CD14-positive monocyte (primary cell): Measurements from ENCODE around the gene DGCR6L. TPM values are rescaled to one million over a fixed set of nuclear protein-coding genes. Genes with fewer than 3 reads are reported as not detected.
A peak's percentile ranks its signal among the peaks of the same experiment; 100 is the strongest.
"Not testable (repeated sequence)": the region's sequence is repeated elsewhere in the genome, so short reads cannot be mapped to it uniquely, and the experiment has no call there.

Source experiments
- DNase-seq, 3 donors: peaks; one replicate each; pipeline ENCODE4 v3.0.0-alpha.2; 2011 to 2022
- H2AFZ ChIP-seq: 2 replicates; pipeline ENCODE4 v1.6.0; 2012; ENCODE audit warnings: mild to moderate bottlenecking, low read depth, low read length, inconsistent platforms; ENCODE audit not compliant: insufficient read depth, poor library complexity, severe bottlenecking
- H3K27ac ChIP-seq, 2 donors: 1 replicate in 1 of 2; 2 replicates in 1 of 2; pipeline ENCODE4 v1.5.1; 2012 to 2013; ENCODE audit warnings: low read length in 2 of 2, control low read depth in 1 of 2, inconsistent platforms in 1 of 2, low read depth in 1 of 2, mild to moderate bottlenecking in 1 of 2
- H3K27me3 ChIP-seq, 2 donors: one replicate each; pipeline versions ENCODE4 v1.6.0 to v1.6.1; 2011 to 2013; ENCODE audit warnings: low read length in 2 of 2; ENCODE audit not compliant: control insufficient read depth in 2 of 2, insufficient read depth in 2 of 2
- H3K36me3 ChIP-seq, 2 donors: replicated peaks in 1 of 2; 1 replicate in 1 of 2; 2 replicates in 1 of 2; pipeline versions ENCODE4 v1.5.1 to v1.6.1; 2012 to 2013; ENCODE audit warnings: low read length in 2 of 2, control low read depth in 1 of 2, inconsistent platforms in 1 of 2, mild to moderate bottlenecking in 1 of 2; ENCODE audit not compliant: insufficient read depth in 2 of 2, control insufficient read depth in 1 of 2
- H3K4me1 ChIP-seq, 2 donors: 1 replicate in 1 of 2; 2 replicates in 1 of 2; pipeline versions ENCODE4 v1.5.1 to v1.6.1; 2012 to 2013; ENCODE audit warnings: low read length in 2 of 2, control low read depth in 1 of 2, inconsistent platforms in 1 of 2, mild to moderate bottlenecking in 1 of 2, moderate library complexity in 1 of 2; ENCODE audit not compliant: insufficient read depth in 2 of 2, control insufficient read depth in 1 of 2
- H3K4me2 ChIP-seq: replicated peaks from 2 replicates; pipeline ENCODE3; 2012; ENCODE audit warnings: low read length, moderate library complexity, mild to moderate bottlenecking; ENCODE audit not compliant: poor library complexity, severe bottlenecking; ENCODE audit errors: extremely low read depth
- H3K4me3 ChIP-seq, 3 experiments: fragments of 200-600 bp in 1 of 3; sonication (generic) in 1 of 3; replicated peaks in 1 of 3; 1 replicate in 2 of 3; 2 replicates in 1 of 3; pipeline ENCODE4 v1.5.1; 2011 to 2013; ENCODE audit warnings: low read length in 3 of 3, mild to moderate bottlenecking in 3 of 3, control low read depth in 2 of 3, low read depth in 2 of 3, inconsistent platforms in 1 of 3, moderate library complexity in 1 of 3
- H3K79me2 ChIP-seq: 2 replicates; pipeline ENCODE4 v1.6.0; 2012; ENCODE audit warnings: mild to moderate bottlenecking, control low read depth, inconsistent platforms, low read length, moderate library complexity; ENCODE audit not compliant: insufficient read depth
- H3K9ac ChIP-seq: 2 replicates; pipeline ENCODE4 v1.6.0; 2017; ENCODE audit warnings: low read length, mild to moderate bottlenecking; ENCODE audit not compliant: insufficient read depth, poor library complexity, severe bottlenecking
- H3K9me3 ChIP-seq, 2 donors: replicated peaks in 1 of 2; 1 replicate in 1 of 2; 2 replicates in 1 of 2; pipeline versions ENCODE4 v1.5.1 to v1.6.1; 2012 to 2013; ENCODE audit warnings: low read length in 2 of 2, control low read depth in 1 of 2; ENCODE audit not compliant: control insufficient read depth in 1 of 2, insufficient read depth in 1 of 2
- H4K20me1 ChIP-seq: 2 replicates; pipeline ENCODE4 v1.6.0; 2012; ENCODE audit warnings: mild to moderate bottlenecking, low read length, control low read depth, moderate library complexity; ENCODE audit not compliant: insufficient read depth
- H3K27ac Mint-ChIP-seq, 7 donors: one replicate each; pipeline ENCODE4 v1.8.0; 2020; ENCODE audit warnings: mild to moderate bottlenecking in 7 of 7, mixed read lengths in 7 of 7, moderate library complexity in 6 of 7, inconsistent platforms in 2 of 7
- H3K27me3 Mint-ChIP-seq, 3 donors: one replicate each; pipeline ENCODE4 v1.8.0; 2021 to 2022; ENCODE audit warnings: low read depth in 3 of 3, mild to moderate bottlenecking in 3 of 3, mixed read lengths in 3 of 3, moderate library complexity in 3 of 3, inconsistent platforms in 1 of 3
- H3K36me3 Mint-ChIP-seq, 2 donors: one replicate each; pipeline ENCODE4 v1.8.0; 2020; ENCODE audit warnings: mixed read lengths in 2 of 2, inconsistent platforms in 1 of 2, mild to moderate bottlenecking in 1 of 2
- H3K4me1 Mint-ChIP-seq: one replicate; pipeline ENCODE4 v1.8.0; 2020; ENCODE audit warnings: mild to moderate bottlenecking, mixed read lengths
- H3K4me3 Mint-ChIP-seq, 2 donors: one replicate each; pipeline ENCODE4 v1.8.0; 2020; ENCODE audit warnings: mild to moderate bottlenecking in 2 of 2, mixed read lengths in 2 of 2, moderate library complexity in 1 of 2
- H3K9me3 Mint-ChIP-seq, 7 donors: one replicate each; pipeline ENCODE4 v1.8.0; 2020 to 2022; ENCODE audit warnings: mixed read lengths in 7 of 7, mild to moderate bottlenecking in 6 of 7, moderate library complexity in 6 of 7, inconsistent platforms in 2 of 7
- CTCF ChIP-seq: fragments of 200-600 bp; IDR thresholded peaks from one replicate; pipeline ENCODE4 v1.8.0; 2022; ENCODE audit warnings: antibody characterized with exemption, mild to moderate bottlenecking
- WGBS: methylation state at CpG from one replicate; pipeline ENCODE4 v1.1.5; 2013; ENCODE audit warnings: missing lambda C conversion rate; ENCODE audit not compliant: insufficient coverage; 5-methylcytosine and 5-hydroxymethylcytosine counted together
- intact Hi-C, 2 donors: fragments of 100-400 bp; cut with micrococcal nuclease; formaldehyde crosslinking; loops; one replicate each; pipeline versions ENCODE4 v1.15.0 to v1.15.1; 2023
- polyA plus RNA-seq, 3 donors: library from polyadenylated mRNA; depleted of rRNA in 1 of 3; unstranded in 2 of 3; stranded (reverse) in 1 of 3; fragments of 300-500 nt in 2 of 3; fragments of >200 nt in 1 of 3; fragmentation: Illumina TruSeq in 2 of 3; gene quantifications; 1 replicate in 2 of 3; 2 replicates in 1 of 3; pipeline ENCODE4 v1.2.3, GENCODE V29; 2012 to 2021

The DGCR6L gene
- polyA plus RNA-seq, 3 donors = 33.0 to 62.8 (median 56.3) TPM

GRCh38 chr22:20320659-20321551 is 1.0 kb upstream of the DGCR6L start:
- Mint-ChIP-seq H3K4me1 (peaks cover 39% of the 10 kb centered on the region), H3K4me3 (peak overlapping the region; percentile 91 to 95), H3K27ac (peak overlapping the region in 5 of 7 donors; percentile 46 to 87 (median 70))
- H3K79me2 ChIP-seq = peaks cover 31% of the 10 kb centered on the region
- intact Hi-C loops, H4K20me1 ChIP-seq, H3K9me3 ChIP-seq, H3K27me3 Mint-ChIP-seq, H3K36me3 Mint-ChIP-seq, H3K27me3 ChIP-seq, H3K36me3 ChIP-seq, H3K9me3 Mint-ChIP-seq: not testable (repeated sequence)
- peak in 1 of 3 donors; percentile 4 for DNase-seq
- peak overlapping the region; percentile 81 to 94 (median 91) for H3K4me3 ChIP-seq
- peak overlapping the region; percentile 94 for H2AFZ ChIP-seq
- H3K9ac ChIP-seq = peak overlapping the region; percentile 88
- H3K4me1 ChIP-seq = peaks cover 27 to 33% of the 10 kb centered on the region in 2 donors
- peak overlapping the region in 1 of 2 donors; percentile 79 for H3K27ac ChIP-seq
- 53% methylated on average over 17 of the region's 20 CpGs for WGBS
- peak overlapping the region; percentile 88 for H3K4me2 ChIP-seq

GRCh38 chr22:20319041-20319744 is 667 bp downstream of the DGCR6L start:
- H3K27ac Mint-ChIP-seq = peak overlapping the region in 5 of 7 donors; percentile 21 to 85 (median 72)
- intact Hi-C loops = no loop called here
- Histone ChIP-seq H3K4me1 (peaks cover 27 to 33% of the 10 kb centered on the region in 2 donors), H3K79me2 (peaks cover 31% of the 10 kb centered on the region), H3K4me2 (peak overlapping the region; percentile 88), H4K20me1 (no peaks in the 10 kb centered on the region), H3K9me3 (no peaks in the 10 kb centered on the region), H3K27me3 (no peaks in the 10 kb centered on the region), H3K36me3 (no peaks in the 10 kb centered on the region), H3K4me3 (peak overlapping the region; percentile 81 to 94 (median 91)), H3K9ac (peak overlapping the region; percentile 88), H2AFZ (peak overlapping the region; percentile 94), H3K27ac (peak overlapping the region in 1 of 2 donors; percentile 79)
- H3K4me3 Mint-ChIP-seq = peak overlapping the region; percentile 91 to 95
- DNase-seq = peak in 2 of 3 donors; percentile 2 to 5
- WGBS = 4% methylated on average over 32 of the region's 32 CpGs
- peaks cover 0 to 3% of the 10 kb centered on the region in 2 donors for H3K36me3 Mint-ChIP-seq
- peaks cover 0 to 3% (median 1%) of the 10 kb centered on the region in 3 donors for H3K27me3 Mint-ChIP-seq
- H3K9me3 Mint-ChIP-seq = peaks cover 0 to 1% (median 0%) of the 10 kb centered on the region in 7 donors
- TF ChIP-seq CTCF = no peak
- H3K4me1 Mint-ChIP-seq = peaks cover 39% of the 10 kb centered on the region

- H4K20me1 ChIP-seq, H3K9me3 ChIP-seq, H3K27me3 Mint-ChIP-seq, H3K9ac ChIP-seq, H3K36me3 ChIP-seq, H3K9me3 Mint-ChIP-seq, intact Hi-C loops, H3K36me3 Mint-ChIP-seq, H3K27me3 ChIP-seq, H3K27ac ChIP-seq: not testable (repeated sequence)
- H3K4me1 ChIP-seq = peaks cover 27 to 33% of the 10 kb centered on the region in 2 donors
- peaks cover 31% of the 10 kb centered on the region for H3K79me2 ChIP-seq
- H3K4me2 ChIP-seq = peak overlapping the region; percentile 46
- H2AFZ ChIP-seq = peak overlapping the region; percentile 15
- DNase-seq = peak in 2 of 3 donors; percentile 30 to 35
- peak overlapping the region in 5 of 7 donors; percentile 8 to 78 (median 68) for H3K27ac Mint-ChIP-seq
- H3K4me1 Mint-ChIP-seq = peaks cover 39% of the 10 kb centered on the region
- H3K4me3 ChIP-seq = peak overlapping the region in 1 of 3 experiments; percentile 23
- WGBS = 100% methylated on average over 1 of the region's 6 CpGs
- H3K4me3 Mint-ChIP-seq = peak overlapping the region; percentile 72 to 76
Measured at GRCh38 chr22:20318043-20318688, 1.7 kb downstream of the DGCR6L start.
